Thyroid gland (tissue), 4 donors: ENCODE measurements around the gene GNG12. TPM values are rescaled to one million over a fixed set of nuclear protein-coding genes. Genes with fewer than 3 reads are reported as not detected.

Source experiments
- DNase-seq, 2 donors: peaks; one replicate each; pipeline ENCODE4 v3.0.0-alpha.2; 2019
- H3K27ac ChIP-seq, 3 donors: fragments of 200-600 bp; sonication (generic); 1 replicate in 2 of 3; 2 replicates in 1 of 3; pipeline ENCODE4 v1.5.1; 2016 to 2019; ENCODE audit warnings: mild to moderate bottlenecking in 1 of 3, moderate library complexity in 1 of 3
- H3K27me3 ChIP-seq: fragments of 200-600 bp; sonication (generic); one replicate; pipeline ENCODE4 v1.5.1; 2019
- H3K36me3 ChIP-seq, 2 donors: fragments of 200-600 bp; sonication (generic); one replicate each; pipeline ENCODE4 v1.5.1; 2016 to 2019
- H3K4me1 ChIP-seq, 2 donors: fragments of 200-600 bp; sonication (generic); one replicate each; pipeline ENCODE4 v1.5.1; 2017 to 2019
- H3K4me3 ChIP-seq, 3 donors: fragments of 200-600 bp; sonication (generic); replicated peaks in 1 of 3; 1 replicate in 2 of 3; 2 replicates in 1 of 3; pipeline ENCODE4 v1.5.1; 2016; ENCODE audit warnings: mild to moderate bottlenecking in 1 of 3
- H3K9me3 ChIP-seq: fragments of 200-600 bp; sonication (generic); one replicate; pipeline ENCODE4 v1.5.1; 2017
- POLR2A ChIP-seq, 2 donors: fragments of 450-650 bp; IDR thresholded peaks; one replicate each; pipeline ENCODE4 v1.6.1; 2017; ENCODE audit warnings: antibody characterized with exemption in 2 of 2, mild to moderate bottlenecking in 2 of 2, moderate library complexity in 1 of 2
- WGBS, 2 donors: methylation state at CpG; one replicate each; pipeline ENCODE4 v1.1.5; 2017; 5-methylcytosine and 5-hydroxymethylcytosine counted together
- intact Hi-C: fragments of 100-400 bp; cut with DNase I; formaldehyde crosslinking; loops from one replicate; pipeline ENCODE4 v1.15.1; 2023
- total RNA-seq, 4 donors: library from RNA; depleted of rRNA; stranded (reverse); fragments of >200 nt; gene quantifications; one replicate each; pipeline ENCODE4 v1.2.3, GENCODE V29; 2016
- TF ChIP-seq, protein P1 (sequence below), 6 experiments: fragments of 200-600 bp in 3 of 6; fragments of 450-650 bp in 3 of 6; sonication (generic) in 3 of 6; IDR thresholded peaks; one replicate each; pipeline ENCODE4 v1.5.1; 2016 to 2019; ENCODE audit warnings: antibody characterized with exemption in 6 of 6, mild to moderate bottlenecking in 2 of 6, inconsistent platforms in 1 of 6, moderate library complexity in 1 of 6

The GNG12 gene
- total RNA-seq, 4 donors from 2014 or later = 100 to 155 (median 127) TPM

DNA sequence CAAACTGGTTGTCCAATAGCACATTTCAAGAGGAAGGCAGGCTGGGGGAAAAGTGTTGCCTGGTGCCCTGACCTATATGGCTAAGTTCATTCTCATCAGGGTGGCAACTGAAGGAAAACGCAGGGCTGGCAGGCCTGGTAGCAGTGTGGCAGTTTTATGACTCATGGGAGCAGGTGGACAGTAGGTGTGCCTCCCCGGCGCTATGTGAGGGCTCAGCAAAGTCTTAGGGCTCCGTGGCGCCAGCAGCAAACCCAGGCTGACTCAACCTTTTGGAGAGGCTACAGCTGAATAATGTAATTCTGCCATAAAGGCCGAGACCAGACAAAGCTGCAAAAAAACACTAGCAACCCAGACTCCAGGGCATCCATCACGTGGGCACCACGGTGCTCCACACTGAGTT, 124.7 kb downstream of the GNG12 start:
- H3K27ac ChIP-seq = no peak overlapping the region
- H3K9me3 ChIP-seq = no peaks in the 10 kb centered on the region
- H3K36me3 ChIP-seq = peaks cover 0 to 4% of the 10 kb centered on the region in 2 donors
- intact Hi-C loops = no loop called here
- no peaks in the 10 kb centered on the region for H3K27me3 ChIP-seq
- no peak overlapping the region for H3K4me3 ChIP-seq
- H3K4me1 ChIP-seq = peaks cover 8 to 52% of the 10 kb centered on the region in 2 donors
- WGBS, 2 donors = 95 to 96% methylated on average over 8 of the region's 8 CpGs
- TF ChIP-seq, protein P1, sequence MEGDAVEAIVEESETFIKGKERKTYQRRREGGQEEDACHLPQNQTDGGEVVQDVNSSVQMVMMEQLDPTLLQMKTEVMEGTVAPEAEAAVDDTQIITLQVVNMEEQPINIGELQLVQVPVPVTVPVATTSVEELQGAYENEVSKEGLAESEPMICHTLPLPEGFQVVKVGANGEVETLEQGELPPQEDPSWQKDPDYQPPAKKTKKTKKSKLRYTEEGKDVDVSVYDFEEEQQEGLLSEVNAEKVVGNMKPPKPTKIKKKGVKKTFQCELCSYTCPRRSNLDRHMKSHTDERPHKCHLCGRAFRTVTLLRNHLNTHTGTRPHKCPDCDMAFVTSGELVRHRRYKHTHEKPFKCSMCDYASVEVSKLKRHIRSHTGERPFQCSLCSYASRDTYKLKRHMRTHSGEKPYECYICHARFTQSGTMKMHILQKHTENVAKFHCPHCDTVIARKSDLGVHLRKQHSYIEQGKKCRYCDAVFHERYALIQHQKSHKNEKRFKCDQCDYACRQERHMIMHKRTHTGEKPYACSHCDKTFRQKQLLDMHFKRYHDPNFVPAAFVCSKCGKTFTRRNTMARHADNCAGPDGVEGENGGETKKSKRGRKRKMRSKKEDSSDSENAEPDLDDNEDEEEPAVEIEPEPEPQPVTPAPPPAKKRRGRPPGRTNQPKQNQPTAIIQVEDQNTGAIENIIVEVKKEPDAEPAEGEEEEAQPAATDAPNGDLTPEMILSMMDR (IDR thresholded peaks at IDR 0.05) = no peak
- no peak for TF ChIP-seq POLR2A (IDR thresholded peaks at IDR 0.05)
- no peak for DNase-seq

DNA sequence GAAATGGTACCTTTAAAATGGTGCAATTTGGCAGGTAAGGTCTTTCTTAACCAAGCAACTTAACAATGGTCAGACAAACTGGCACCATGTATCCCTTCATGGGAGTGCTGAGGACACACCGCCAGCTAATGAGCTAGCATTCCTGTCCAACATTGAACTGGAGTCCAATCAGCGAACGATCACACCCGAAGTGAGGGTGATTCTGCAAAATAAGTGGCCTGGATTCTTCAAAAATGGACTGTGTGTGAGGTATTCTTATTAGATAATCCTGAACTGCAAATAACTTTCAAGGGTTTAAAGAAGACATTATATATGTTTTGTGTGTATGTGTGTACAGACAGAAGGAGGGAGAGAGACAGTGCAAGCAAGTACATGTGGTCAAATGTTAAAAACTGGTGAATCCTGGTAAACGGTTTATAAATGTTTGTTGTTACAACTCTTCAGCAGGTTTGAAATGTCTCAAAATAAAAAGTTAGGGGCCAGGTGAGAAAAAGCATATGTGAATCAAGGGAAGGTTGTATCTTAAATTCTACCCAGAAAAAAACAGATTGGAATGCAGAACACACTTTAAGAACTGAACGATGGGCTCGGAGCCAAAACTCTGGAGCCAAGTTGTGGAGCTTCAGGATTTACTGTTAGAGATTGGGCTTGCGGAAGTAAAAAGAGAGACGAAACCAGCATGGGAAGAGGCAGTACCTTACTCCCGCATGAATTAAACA, 127.4 kb downstream of the GNG12 start:
- WGBS, 2 donors = 67 to 70% methylated on average over 10 of the region's 10 CpGs
- peak overlapping the region in 2 of 3 donors; percentile 23 to 31 for H3K27ac ChIP-seq
- peaks cover 3 to 31% of the 10 kb centered on the region in 2 donors for H3K4me1 ChIP-seq
- TF ChIP-seq, protein P1 (IDR thresholded peaks at IDR 0.05) = no peak
- TF ChIP-seq POLR2A (IDR thresholded peaks at IDR 0.05) = no peak
- no peak overlapping the region for H3K4me3 ChIP-seq
- peaks cover 0 to 4% of the 10 kb centered on the region in 2 donors for H3K36me3 ChIP-seq
- DNase-seq = peak; percentile 52 to 72
- H3K27me3 ChIP-seq = no peaks in the 10 kb centered on the region
- H3K9me3 ChIP-seq = no peaks in the 10 kb centered on the region
- intact Hi-C loops = no loop called here

DNA sequence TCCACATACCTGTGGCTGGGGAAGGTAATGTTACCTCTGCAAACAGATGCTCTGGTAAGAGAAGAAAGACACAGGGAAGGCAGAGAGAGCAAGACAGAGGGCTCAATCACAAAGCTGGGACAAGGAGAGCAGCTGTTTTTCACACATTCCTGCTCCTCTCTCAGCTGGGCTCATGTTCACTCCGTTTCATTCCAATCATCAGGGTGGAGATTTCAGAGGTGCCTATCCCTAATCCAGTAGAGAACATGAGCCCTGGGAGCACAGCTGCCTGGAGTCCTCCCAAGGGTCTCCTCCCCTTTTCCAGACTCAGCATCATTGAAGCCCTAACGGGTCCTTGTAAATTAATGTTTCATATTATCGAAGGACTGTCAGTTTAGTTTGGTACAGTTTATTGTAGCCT, 128.9 kb downstream of the GNG12 start:
- H3K9me3 ChIP-seq = no peaks in the 10 kb centered on the region
- 94 to 96% methylated on average over 3 of the region's 3 CpGs for WGBS, 2 donors
- H3K27ac ChIP-seq = no peak overlapping the region
- intact Hi-C loops = no loop called here
- peaks cover 0 to 4% of the 10 kb centered on the region in 2 donors for H3K36me3 ChIP-seq
- peaks cover 3 to 24% of the 10 kb centered on the region in 2 donors for H3K4me1 ChIP-seq
- no peaks in the 10 kb centered on the region for H3K27me3 ChIP-seq
- H3K4me3 ChIP-seq = no peak overlapping the region
- no peak for TF ChIP-seq POLR2A (IDR thresholded peaks at IDR 0.05)
- TF ChIP-seq, protein P1 (IDR thresholded peaks at IDR 0.05) = no peak
- no peak for DNase-seq

DNA sequence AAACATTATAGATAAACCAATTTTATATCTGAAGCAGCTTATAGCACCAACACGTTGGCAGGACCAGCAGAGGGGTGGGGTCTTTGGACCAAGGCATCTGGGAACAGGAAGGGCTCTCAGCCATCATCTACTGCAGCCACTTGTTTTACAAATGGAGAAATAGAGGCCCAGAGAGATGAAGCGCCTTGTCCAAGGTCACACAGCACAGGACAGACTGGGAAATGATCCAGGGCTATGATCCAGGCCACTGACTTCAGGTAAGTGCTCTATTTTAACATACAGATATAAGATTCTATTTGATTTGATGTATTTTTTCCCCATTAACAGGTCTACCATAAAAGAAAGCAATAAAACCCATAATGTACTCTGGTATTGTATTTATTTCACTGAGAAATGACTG, 131.4 kb downstream of the GNG12 start:
- whole genome bisulfite sequencing, 2 donors = 91 to 97% methylated on average over 2 of the region's 2 CpGs
- Histone ChIP-seq H3K9me3 (no peaks in the 10 kb centered on the region), H3K27me3 (no peaks in the 10 kb centered on the region), H3K27ac (no peak overlapping the region), H3K36me3 (peaks cover 0 to 4% of the 10 kb centered on the region in 2 donors), H3K4me3 (no peak overlapping the region), H3K4me1 (peaks cover 3 to 9% of the 10 kb centered on the region in 2 donors)
- intact Hi-C loops = no loop called here
- DNase-seq = no peak
- no peak for TF ChIP-seq POLR2A (IDR thresholded peaks at IDR 0.05)
- TF ChIP-seq, protein P1 (IDR thresholded peaks at IDR 0.05) = no peak

DNA sequence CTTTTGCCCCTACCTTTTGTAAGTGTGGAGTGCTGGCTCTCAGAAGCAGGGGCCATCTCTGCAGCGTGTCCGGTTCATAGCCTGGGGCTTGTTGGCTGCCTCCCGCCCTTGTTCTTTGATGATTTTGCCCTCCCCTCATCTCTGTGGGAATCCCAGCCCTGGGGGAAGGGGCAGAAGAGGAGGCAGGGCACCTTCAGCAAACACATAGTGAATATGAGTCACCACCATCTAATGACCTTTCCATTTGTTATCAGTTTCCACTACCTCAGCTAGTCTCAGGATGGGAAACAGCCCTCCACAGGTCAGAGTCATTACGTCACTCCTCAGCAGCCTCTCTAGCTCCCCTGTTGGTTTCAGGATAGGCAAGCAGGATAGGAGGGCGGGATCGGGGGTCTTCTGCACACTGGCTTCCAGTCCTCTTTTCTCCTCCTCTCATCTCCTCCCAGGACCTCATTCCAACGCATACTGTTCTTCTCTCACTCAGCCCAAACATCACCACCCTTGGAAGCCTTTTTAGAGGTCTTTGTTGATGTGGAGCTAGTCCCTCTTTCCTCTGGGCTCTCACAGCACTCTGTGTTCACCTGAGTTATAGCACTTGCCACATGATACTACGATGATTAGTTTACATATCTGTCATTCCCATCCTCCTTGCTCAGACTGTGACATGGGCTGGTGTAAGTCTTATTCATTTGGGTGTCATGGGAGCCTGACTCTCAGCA, 132.4 kb downstream of the GNG12 start:
- Histone ChIP-seq H3K36me3 (peaks cover 0 to 4% of the 10 kb centered on the region in 2 donors), H3K27ac (no peak overlapping the region), H3K4me3 (no peak overlapping the region), H3K4me1 (peaks cover 0 to under 1% of the 10 kb centered on the region in 2 donors), H3K27me3 (no peaks in the 10 kb centered on the region), H3K9me3 (no peaks in the 10 kb centered on the region)
- WGBS, 2 donors = 76 to 83% methylated on average over 8 of the region's 8 CpGs
- intact Hi-C loops = no loop called here
- TF ChIP-seq POLR2A (IDR thresholded peaks at IDR 0.05) = no peak
- TF ChIP-seq, protein P1 (IDR thresholded peaks at IDR 0.05) = no peak
- no peak for DNase-seq
